GM23248 (cell line): ENCODE measurements around the gene SLC50A1. TPM values are rescaled to one million over a fixed set of nuclear protein-coding genes. Genes with fewer than 3 reads are reported as not detected.

Experiments used
- DNase-seq: peaks from one replicate; pipeline ENCODE4 v3.0.0-alpha.2; 2015
- H2AFZ ChIP-seq: fragments of 200-600 bp; sonication (generic); 2 replicates; pipeline ENCODE4 v1.6.1; 2016; ENCODE audit warnings: antibody characterized with exemption
- H3F3A ChIP-seq: fragments of 200-600 bp; sonication (generic); 2 replicates; pipeline ENCODE4 v1.6.1; 2016; ENCODE audit warnings: mild to moderate bottlenecking, antibody characterized with exemption, mixed run types; ENCODE audit not compliant: insufficient read depth
- H3K27ac ChIP-seq: fragments of 200-600 bp; sonication (generic); 2 replicates; pipeline ENCODE4 v1.5.1; 2016; ENCODE audit warnings: mild to moderate bottlenecking
- H3K27me3 ChIP-seq: fragments of 200-600 bp; sonication (generic); replicated peaks from 2 replicates; pipeline ENCODE4 v1.6.1; 2016; ENCODE audit warnings: mild to moderate bottlenecking; ENCODE audit not compliant: insufficient read depth
- H3K36me3 ChIP-seq: fragments of 200-600 bp; sonication (generic); 2 replicates; pipeline ENCODE4 v1.6.1; 2016; ENCODE audit warnings: low read depth, mild to moderate bottlenecking
- H3K4me1 ChIP-seq: fragments of 200-600 bp; sonication (generic); 2 replicates; pipeline ENCODE4 v1.6.1; 2016; ENCODE audit warnings: mild to moderate bottlenecking; ENCODE audit not compliant: insufficient read depth
- H3K4me2 ChIP-seq: fragments of 200-600 bp; sonication (generic); one replicate; pipeline ENCODE4 v1.6.1; 2016; ENCODE audit warnings: mild to moderate bottlenecking; ENCODE audit not compliant: unreplicated experiment
- H3K4me3 ChIP-seq: fragments of 200-600 bp; sonication (generic); 2 replicates; pipeline ENCODE4 v1.5.1; 2016; ENCODE audit warnings: mild to moderate bottlenecking
- H3K79me2 ChIP-seq: fragments of 200-600 bp; sonication (generic); 2 replicates; pipeline ENCODE4 v1.6.1; 2016; ENCODE audit warnings: mild to moderate bottlenecking; ENCODE audit not compliant: insufficient read depth
- H3K9ac ChIP-seq: fragments of 200-600 bp; sonication (generic); 2 replicates; pipeline ENCODE4 v1.6.1; 2016; ENCODE audit warnings: mild to moderate bottlenecking
- H3K9me2 ChIP-seq: fragments of 200-600 bp; sonication (generic); 2 replicates; pipeline ENCODE4 v1.6.1; 2016; ENCODE audit warnings: mixed run types, mild to moderate bottlenecking, moderate library complexity; ENCODE audit not compliant: insufficient read depth
- H3K9me3 ChIP-seq: fragments of 200-600 bp; sonication (generic); one replicate; pipeline ENCODE4 v1.6.1; 2017; ENCODE audit warnings: low read depth
- H4K20me1 ChIP-seq: fragments of 200-600 bp; sonication (generic); 2 replicates; pipeline ENCODE4 v1.6.0; 2016; ENCODE audit not compliant: insufficient read depth
- EZH2 ChIP-seq: fragments of 200-600 bp; sonication (generic); IDR thresholded peaks from 2 replicates; pipeline ENCODE4 v1.6.1; 2018; ENCODE audit warnings: antibody characterized with exemption, mild to moderate bottlenecking; ENCODE audit not compliant: insufficient read depth, poor library complexity, severe bottlenecking
- EZH2phosphoT487 ChIP-seq: fragments of 200-600 bp; sonication (generic); IDR thresholded peaks from 2 replicates; pipeline ENCODE4 v1.6.1; 2018; ENCODE audit warnings: antibody characterized with exemption, moderate library complexity, mild to moderate bottlenecking, low read depth; ENCODE audit not compliant: insufficient read depth
- WGBS, 2 experiments: methylation state at CpG; one replicate each; pipeline ENCODE4 v1.1.6; 2015 to 2017; ENCODE audit warnings: low lambda C conversion rate in 2 of 2, low coverage in 1 of 2; ENCODE audit errors: missing lambda C conversion rate in 2 of 2; 5-methylcytosine and 5-hydroxymethylcytosine counted together
- in situ Hi-C: fragments of 300-500 bp; cut with MboI; formaldehyde crosslinking; loops from 2 replicates; pipeline ENCODE4 v1.15.0; 2020
- polyA plus RNA-seq: library from polyadenylated mRNA; unstranded; fragments of >200 nt; fragmentation: Nextera tagmentation; extraction: Ambion mirVana; gene quantifications from 2 replicates; pipeline ENCODE4 v1.2.1, GENCODE V29; 2016
- total RNA-seq: library from RNA; depleted of rRNA; stranded (reverse); fragments of >200 nt; shearing (Covaris generic); gene quantifications from 2 replicates; pipeline ENCODE4 v1.2.3, GENCODE V29; 2014; rRNA removed

Gene SLC50A1
- total RNA-seq (33.4 and 34.1 TPM in 2 replicates), polyA plus RNA-seq (55.1 and 58.3 TPM in 2 replicates)

GRCh38 chr1:155135415-155136028 is at the start of gene SLC50A1:
SLC50A1 (plus strand) TSS chr1:155135852; CDS start chr1:155135912, 60 bp downstream.
- DNase-seq, result peak; percentile 97
- Histone ChIP-seq H3K9me3 (no peaks in the 10 kb centered on the region), H3K27me3 (no peaks in the 10 kb centered on the region), H3K4me1 (peaks cover 20% of the 10 kb centered on the region), H3K79me2 (peaks cover 38% of the 10 kb centered on the region), H3K9me2 (no peaks in the 10 kb centered on the region), H3K4me3 (peak within 1 kb of the TSS; percentile 88), H3K27ac (peak within 1 kb of the TSS; percentile 100), H4K20me1 (no peaks in the 10 kb centered on the region), H3F3A (peaks cover 22% of the 10 kb centered on the region), H3K4me2 (peak within 1 kb of the TSS; percentile 97), H3K36me3 (0 out of 2 replicates have a peak, but pooled peaks cover 4% of the 10 kb centered on the region), H3K9ac (peak within 1 kb of the TSS; percentile 97), H2AFZ (peak within 1 kb of the TSS; percentile 84)
- 0 to 1% methylated on average over 44 to 50 of the region's 52 CpGs for WGBS, 2 experiments
- TF ChIP-seq EZH2phosphoT487, result no peak
- TF ChIP-seq EZH2, result no peak
- in situ Hi-C loops, result no loop called here

GRCh38 chr1:155086128-155086741 is 49.4 kb upstream of the SLC50A1 start:
- no peaks in the 10 kb centered on the region for H3K4me1 ChIP-seq
- H3K36me3 ChIP-seq, result no peaks in the 10 kb centered on the region
- no peak overlapping the region for H3K4me2 ChIP-seq
- H3K27ac ChIP-seq, result no peak overlapping the region
- no peak for TF ChIP-seq EZH2phosphoT487
- TF ChIP-seq EZH2, result no peak
- peak; percentile 59 for DNase-seq
- H3K27me3 ChIP-seq, result peaks cover 28% of the 10 kb centered on the region
- H3K9me3 ChIP-seq, result no peaks in the 10 kb centered on the region
- peaks cover 4% of the 10 kb centered on the region; the same call in 1 of the 2 replicates for H3F3A ChIP-seq
- no peak overlapping the region for H3K4me3 ChIP-seq
- no peak overlapping the region for H2AFZ ChIP-seq
- H3K9ac ChIP-seq, result no peak overlapping the region
- in situ Hi-C loops, result no loop called here
- H4K20me1 ChIP-seq, result no peaks in the 10 kb centered on the region
- 9 to 14% methylated on average over 21 to 23 of the region's 24 CpGs for WGBS, 2 experiments
- H3K79me2 ChIP-seq, result no peaks in the 10 kb centered on the region
- no peaks in the 10 kb centered on the region for H3K9me2 ChIP-seq

GRCh38 chr1:155086856-155087535 is 48.7 kb upstream of the SLC50A1 start:
- H3K79me2 ChIP-seq, result no peaks in the 10 kb centered on the region
- H3K36me3 ChIP-seq, result no peaks in the 10 kb centered on the region
- H3F3A ChIP-seq, result no peaks in the 10 kb centered on the region
- no peak overlapping the region for H3K9ac ChIP-seq
- no peak overlapping the region for H3K4me2 ChIP-seq
- H4K20me1 ChIP-seq, result no peaks in the 10 kb centered on the region
- in situ Hi-C loops, result no loop called here
- H2AFZ ChIP-seq, result no peak overlapping the region
- no peak overlapping the region for H3K4me3 ChIP-seq
- no peaks in the 10 kb centered on the region for H3K9me2 ChIP-seq
- H3K27ac ChIP-seq, result no peak overlapping the region
- H3K4me1 ChIP-seq, result no peaks in the 10 kb centered on the region
- DNase-seq, result no peak
- TF ChIP-seq EZH2phosphoT487 (no peak), EZH2 (no peak)
- no peaks in the 10 kb centered on the region for H3K9me3 ChIP-seq
- WGBS, 2 experiments, result 66% methylated on average over 7 to 8 of the region's 8 CpGs
- peaks cover 20% of the 10 kb centered on the region for H3K27me3 ChIP-seq
